ENCODE data around the gene ARPP19. TPM values are rescaled to one million over a fixed set of nuclear protein-coding genes. Genes with fewer than 3 reads are reported as not detected.
"Not testable (repeated sequence)": the region's sequence is repeated elsewhere in the genome, so short reads cannot be mapped to it uniquely, and the experiment has no call there.

Gene ARPP19
- total and polyA plus RNA-seq, 2 experiments from 2014 or later, result 78.9 to 176 TPM

DNA sequence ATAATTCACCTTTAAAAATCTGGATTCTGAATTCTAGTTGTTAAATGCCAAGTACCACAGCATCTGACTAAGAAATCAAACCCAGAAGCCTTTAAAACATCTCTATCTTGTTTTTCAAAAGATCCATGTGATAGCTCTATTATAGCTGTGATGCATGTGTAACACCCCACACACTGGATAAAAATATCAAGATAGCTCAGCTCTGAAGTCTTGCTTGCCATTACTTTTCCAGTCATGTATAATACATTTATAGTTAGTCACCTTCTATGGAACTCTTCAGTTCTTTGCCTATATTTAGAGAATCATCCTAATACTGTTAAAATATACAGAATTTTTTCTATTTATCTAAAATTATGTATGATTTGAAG is 11.6 kb downstream of the ARPP19 start:
- Histone ChIP-seq H3K27ac (no peak overlapping the region), H3K4me3 (no peak overlapping the region), H3K9me3 (ENCODE audit: low read depth) (no peaks in the 10 kb centered on the region), H3K4me1 (ENCODE audit: low read depth) (peaks cover 18% of the 10 kb centered on the region), H3K36me3 (peaks cover 18% of the 10 kb centered on the region), H3K27me3 (no peaks in the 10 kb centered on the region)
- TF ChIP-seq CTCF (IDR thresholded peaks at IDR 0.05; ENCODE audit: low read depth, low read length), result no peak
- DNase-seq (ENCODE audit: low read depth in 1 of 2, low spot score in 1 of 2), result no peak

GRCh38 chr15:52556524-52557273 is 12.1 kb downstream of the ARPP19 start:
- no peak for DNase-seq (ENCODE audit: low read depth in 1 of 2, low spot score in 1 of 2)
- Histone ChIP-seq H3K9me3 (ENCODE audit: low read depth) (no peaks in the 10 kb centered on the region), H3K4me3 (no peak overlapping the region), H3K27ac (no peak overlapping the region), H3K27me3 (no peaks in the 10 kb centered on the region), H3K4me1 (ENCODE audit: low read depth) (peaks cover 18% of the 10 kb centered on the region), H3K36me3 (peaks cover 24% of the 10 kb centered on the region)
- no peak for TF ChIP-seq CTCF (IDR thresholded peaks at IDR 0.05; ENCODE audit: low read depth, low read length)

DNA sequence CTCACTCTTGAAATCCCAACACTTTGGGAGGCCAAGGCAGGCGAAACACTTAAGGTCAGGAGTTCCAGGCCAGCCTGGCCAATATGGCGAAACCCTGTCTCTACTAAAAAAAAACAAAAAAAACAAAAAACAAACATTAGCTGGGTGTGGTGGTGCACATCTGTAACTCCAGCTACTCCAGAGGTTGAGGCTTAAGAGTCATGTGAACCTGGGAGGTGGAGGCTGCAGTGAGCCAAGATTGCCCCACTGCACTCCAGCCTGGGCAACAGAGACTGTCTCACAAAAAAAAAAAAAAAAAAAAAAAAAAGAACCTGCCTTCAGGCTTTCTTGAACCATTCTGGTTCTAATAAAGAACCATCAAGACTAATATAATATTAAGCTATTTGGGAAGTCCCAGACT is 16.5 kb downstream of the ARPP19 start:
- Histone ChIP-seq H3K4me1 (ENCODE audit: low read depth) (no peaks in the 10 kb centered on the region), H3K9me3 (ENCODE audit: low read depth) (no peaks in the 10 kb centered on the region), H3K36me3 (peaks cover 37% of the 10 kb centered on the region), H3K27ac (no peak overlapping the region), H3K27me3 (no peaks in the 10 kb centered on the region), H3K4me3 (no peak overlapping the region)
- DNase-seq (ENCODE audit: low read depth in 1 of 2, low spot score in 1 of 2), result no peak
- no peak for TF ChIP-seq CTCF (IDR thresholded peaks at IDR 0.05; ENCODE audit: low read depth, low read length)

DNA sequence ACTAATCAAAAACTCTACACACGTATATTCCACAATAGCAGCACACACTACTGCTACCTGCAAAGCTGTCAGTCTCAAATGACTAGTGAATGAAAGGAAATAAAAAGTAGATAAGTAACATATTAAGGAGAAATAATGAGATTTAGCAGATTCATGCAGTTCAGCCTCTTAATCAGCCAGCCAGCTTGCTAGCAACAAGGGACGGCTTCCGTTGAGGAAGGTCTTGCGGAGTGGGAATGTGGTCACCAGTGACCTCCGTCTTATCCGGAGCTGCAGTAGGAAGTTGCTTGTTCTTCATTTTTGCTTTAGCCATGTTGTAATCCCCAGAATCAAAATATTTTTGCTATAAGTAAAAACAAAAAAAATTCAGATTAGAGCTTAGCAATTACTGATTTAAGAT is 17.1 kb downstream of the ARPP19 start:
- no peak overlapping the region for H3K4me3 ChIP-seq
- TF ChIP-seq CTCF (IDR thresholded peaks at IDR 0.05; ENCODE audit: low read depth, low read length), result no peak
- no peak overlapping the region for H3K27ac ChIP-seq
- no peaks in the 10 kb centered on the region for H3K27me3 ChIP-seq
- H3K36me3 ChIP-seq, result peaks cover 36% of the 10 kb centered on the region
- DNase-seq (ENCODE audit: low read depth in 1 of 2, low spot score in 1 of 2), result no peak
- H3K4me1 ChIP-seq (ENCODE audit: low read depth), result no peaks in the 10 kb centered on the region
- no peaks in the 10 kb centered on the region for H3K9me3 ChIP-seq (ENCODE audit: low read depth)

- H3K36me3 ChIP-seq, result peaks cover 31% of the 10 kb centered on the region
- not testable (repeated sequence) for H3K4me3 ChIP-seq; H3K27me3 ChIP-seq; H3K27ac ChIP-seq; DNase-seq (ENCODE audit: low read depth in 1 of 2, low spot score in 1 of 2); H3K9me3 ChIP-seq (ENCODE audit: low read depth); H3K4me1 ChIP-seq (ENCODE audit: low read depth)
These were observed 17.6 kb downstream of the ARPP19 start for GRCh38 chr15:52551186-52551585.

DNA sequence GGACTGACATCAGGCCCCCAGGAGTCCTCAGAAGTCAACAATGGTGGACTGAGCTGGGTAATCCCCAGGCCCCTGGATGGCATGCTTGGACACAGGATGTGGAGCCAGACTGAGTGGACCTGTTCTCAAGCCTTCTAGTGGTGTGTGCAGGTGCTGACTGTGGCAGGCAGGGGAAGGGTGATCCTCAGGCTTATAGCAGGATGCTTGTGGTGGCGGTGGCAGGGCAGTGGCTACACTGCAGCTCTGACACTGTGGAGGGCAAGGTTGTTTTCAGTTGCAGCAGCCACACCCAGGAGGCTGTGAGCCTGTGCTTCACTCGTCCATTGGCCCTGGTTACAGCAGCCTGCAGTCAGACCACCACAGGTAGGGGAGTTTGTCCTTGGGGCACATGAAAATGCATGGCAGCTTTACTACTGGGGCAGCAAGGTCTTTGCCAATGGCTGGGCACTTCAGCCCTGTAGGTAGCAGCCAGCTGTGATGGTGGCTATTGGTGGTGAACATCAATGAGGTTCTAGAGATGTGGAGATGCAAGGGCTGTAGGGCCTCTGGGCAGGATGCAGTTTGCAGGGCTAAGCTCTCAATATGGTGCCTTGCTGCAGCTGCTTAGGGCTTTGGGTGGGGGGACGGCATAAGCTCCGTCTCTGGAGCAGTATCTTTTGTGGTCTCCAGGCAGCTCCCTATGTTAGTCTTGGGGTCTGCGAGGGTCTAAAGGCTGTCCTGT is 22.6 kb downstream of the ARPP19 start:
- DNase-seq (ENCODE audit: low read depth in 1 of 2, low spot score in 1 of 2), result no peak
- no peak for TF ChIP-seq CTCF (IDR thresholded peaks at IDR 0.05; ENCODE audit: low read depth, low read length)

More for the DNA sequence above, 22.6 kb downstream of the ARPP19 start:
- Histone ChIP-seq H3K4me3 (no peak overlapping the region), H3K27me3 (no peaks in the 10 kb centered on the region), H3K27ac (no peak overlapping the region), H3K36me3 (peaks cover 10% of the 10 kb centered on the region), H3K4me1 (ENCODE audit: low read depth) (no peaks in the 10 kb centered on the region), H3K9me3 (ENCODE audit: low read depth) (no peaks in the 10 kb centered on the region)
